HFFc6 (cell line): Measurements from ENCODE around the gene RHBDF2. TPM values are rescaled to one million over a fixed set of nuclear protein-coding genes. Genes with fewer than 3 reads are reported as not detected.
A peak's percentile ranks its signal among the peaks of the same experiment; 100 is the strongest.

Experiments
- DNase-seq: peaks from one replicate; pipeline ENCODE4 v3.0.0-alpha.2; 2018
- H3K27ac Mint-ChIP-seq: 2 replicates; pipeline ENCODE4 v1.8.0; 2020; ENCODE audit warnings: mild to moderate bottlenecking, mixed read lengths
- H3K27me3 Mint-ChIP-seq: 2 replicates; pipeline ENCODE4 v1.8.0; 2021; ENCODE audit warnings: mild to moderate bottlenecking, moderate library complexity, mixed read lengths; ENCODE audit not compliant: insufficient read depth
- H3K36me3 Mint-ChIP-seq: 2 replicates; pipeline ENCODE4 v1.8.0; 2021; ENCODE audit warnings: low read depth, mixed read lengths
- H3K4me1 Mint-ChIP-seq: 2 replicates; pipeline ENCODE4 v1.8.0; 2020; ENCODE audit warnings: low read depth, mixed read lengths
- H3K4me3 Mint-ChIP-seq: 2 replicates; pipeline ENCODE4 v1.8.0; 2020; ENCODE audit warnings: mild to moderate bottlenecking, moderate library complexity, mixed read lengths
- H3K9me3 Mint-ChIP-seq: 2 replicates; pipeline ENCODE4 v1.8.0; 2020; ENCODE audit warnings: mild to moderate bottlenecking, mixed read lengths
- total RNA-seq, 6 experiments: library from RNA; stranded (reverse); fragmentation: NEBNext Ultra II Directional; extraction: Animal tissue kit (Norgen Biotek cat#: 25700); gene quantifications; 2 replicates in 1 of 6; 3 replicates in 5 of 6; pipeline ENCODE4 v1.2.3, GENCODE V29; 2021
- TF ChIP-seq, protein P1 (sequence below): fragments of 200-600 bp; sonication (generic); IDR thresholded peaks from 2 replicates; pipeline ENCODE4 v1.5.0; 2021; ENCODE audit warnings: antibody characterized with exemption, mild to moderate bottlenecking

RHBDF2 gene
- total RNA-seq, 6 experiments from 2014 or later = 7.1 to 13.1 (median 9.4) TPM

DNA sequence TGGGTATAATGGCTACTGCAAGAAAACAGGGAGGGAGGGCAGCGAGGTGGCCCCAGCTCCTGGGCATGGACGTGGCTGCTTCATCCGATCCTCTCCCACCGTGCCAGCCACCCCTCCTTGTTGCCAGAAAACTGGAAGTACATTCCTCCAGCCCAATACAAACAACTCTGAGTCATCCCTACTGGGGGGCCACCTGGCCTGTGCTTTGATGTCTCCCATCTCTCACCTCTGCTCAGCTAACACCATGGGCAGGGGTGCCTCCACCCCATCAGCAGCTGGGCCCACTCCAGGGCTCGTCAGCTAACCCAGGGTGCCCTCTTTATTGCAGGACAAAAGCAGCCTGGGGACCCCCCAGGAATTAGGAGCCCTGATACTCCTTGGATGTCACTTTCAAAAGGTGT is 2.0 kb downstream of the RHBDF2 start:
- Mint-ChIP-seq H3K4me1 (peaks cover 45% of the 10 kb centered on the region), H3K27ac (peak overlapping the region; percentile 93), H3K36me3 (no peaks in the 10 kb centered on the region), H3K9me3 (no peaks in the 10 kb centered on the region), H3K27me3 (peaks cover 1% of the 10 kb centered on the region), H3K4me3 (peak overlapping the region; percentile 13; the same call in 1 of the 2 replicates)
- DNase-seq = no peak
- TF ChIP-seq, protein P1, sequence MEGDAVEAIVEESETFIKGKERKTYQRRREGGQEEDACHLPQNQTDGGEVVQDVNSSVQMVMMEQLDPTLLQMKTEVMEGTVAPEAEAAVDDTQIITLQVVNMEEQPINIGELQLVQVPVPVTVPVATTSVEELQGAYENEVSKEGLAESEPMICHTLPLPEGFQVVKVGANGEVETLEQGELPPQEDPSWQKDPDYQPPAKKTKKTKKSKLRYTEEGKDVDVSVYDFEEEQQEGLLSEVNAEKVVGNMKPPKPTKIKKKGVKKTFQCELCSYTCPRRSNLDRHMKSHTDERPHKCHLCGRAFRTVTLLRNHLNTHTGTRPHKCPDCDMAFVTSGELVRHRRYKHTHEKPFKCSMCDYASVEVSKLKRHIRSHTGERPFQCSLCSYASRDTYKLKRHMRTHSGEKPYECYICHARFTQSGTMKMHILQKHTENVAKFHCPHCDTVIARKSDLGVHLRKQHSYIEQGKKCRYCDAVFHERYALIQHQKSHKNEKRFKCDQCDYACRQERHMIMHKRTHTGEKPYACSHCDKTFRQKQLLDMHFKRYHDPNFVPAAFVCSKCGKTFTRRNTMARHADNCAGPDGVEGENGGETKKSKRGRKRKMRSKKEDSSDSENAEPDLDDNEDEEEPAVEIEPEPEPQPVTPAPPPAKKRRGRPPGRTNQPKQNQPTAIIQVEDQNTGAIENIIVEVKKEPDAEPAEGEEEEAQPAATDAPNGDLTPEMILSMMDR = no peak

DNA sequence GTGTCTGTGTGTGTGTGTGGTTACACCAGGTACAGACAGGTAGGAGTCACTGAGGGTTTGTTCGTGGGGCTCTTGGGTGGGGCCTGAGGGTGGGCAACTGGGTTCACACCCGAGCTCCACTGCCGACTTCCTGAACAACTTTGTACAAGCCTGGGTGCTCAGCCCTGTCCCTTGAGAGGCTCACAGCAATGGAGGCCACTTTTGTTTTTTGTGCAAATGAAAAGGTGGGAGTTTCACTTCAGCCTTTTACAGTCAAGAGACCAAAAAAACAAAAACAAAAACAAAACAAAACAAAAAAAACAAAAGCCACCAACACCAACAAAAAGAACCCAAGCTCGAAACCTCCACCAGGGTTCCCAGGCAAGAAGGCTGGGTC is 2.4 kb downstream of the RHBDF2 start:
- TF ChIP-seq, protein P1 = no peak
- H3K27ac Mint-ChIP-seq = peak overlapping the region; percentile 93
- peaks cover 1% of the 10 kb centered on the region for H3K27me3 Mint-ChIP-seq
- H3K4me3 Mint-ChIP-seq = peak overlapping the region; percentile 77; the same call in 1 of the 2 replicates
- H3K36me3 Mint-ChIP-seq = no peaks in the 10 kb centered on the region
- DNase-seq = no peak
- no peaks in the 10 kb centered on the region for H3K9me3 Mint-ChIP-seq
- H3K4me1 Mint-ChIP-seq = peaks cover 45% of the 10 kb centered on the region

DNA sequence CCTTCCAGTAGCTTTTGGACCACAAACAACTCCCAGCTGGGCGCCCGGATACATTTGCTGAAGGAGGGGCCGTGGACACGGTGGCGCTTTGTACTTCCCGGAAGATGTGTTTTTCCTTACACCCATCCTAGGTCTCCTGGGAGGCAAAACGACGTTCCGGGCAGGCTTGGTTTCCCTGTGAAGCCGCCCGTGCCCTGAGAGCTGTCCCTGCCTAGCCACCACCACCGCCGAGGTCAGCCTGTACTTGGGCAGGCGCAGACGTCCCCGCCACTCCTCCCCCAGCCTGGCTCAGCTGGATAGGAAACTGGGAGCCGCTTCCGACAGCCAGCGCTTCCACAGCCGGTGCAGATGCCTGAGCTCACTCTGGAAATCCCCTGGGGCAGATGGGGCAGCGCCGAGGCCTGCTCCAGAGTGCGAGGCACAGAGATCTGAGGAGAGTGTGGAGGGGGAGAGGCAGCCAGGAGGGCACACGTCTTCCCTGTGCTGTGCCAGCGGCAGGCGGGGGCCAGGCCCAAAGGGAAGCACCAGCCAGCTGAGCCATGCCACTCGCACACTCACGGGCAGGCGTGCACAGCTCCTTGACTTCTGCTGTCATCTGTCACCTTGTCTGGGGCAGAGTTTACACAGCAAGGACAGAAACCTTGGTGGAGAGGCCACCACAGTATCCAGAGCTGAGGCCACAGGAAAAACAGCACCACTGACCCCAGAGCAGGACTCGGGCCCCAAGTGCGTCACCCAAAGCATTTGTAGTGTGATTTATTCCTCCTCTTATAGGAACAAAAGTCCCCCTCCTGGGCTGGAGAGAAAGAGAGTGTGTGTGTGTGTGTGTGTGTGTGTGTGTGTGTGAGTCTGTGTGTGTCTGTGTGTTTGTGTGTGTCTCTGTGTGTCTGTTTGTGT is 3.0 kb downstream of the RHBDF2 start:
- DNase-seq = peak; percentile 83
- Mint-ChIP-seq H3K36me3 (no peaks in the 10 kb centered on the region), H3K4me3 (peak overlapping the region; percentile 77), H3K4me1 (peaks cover 51% of the 10 kb centered on the region), H3K27ac (peak overlapping the region; percentile 93), H3K27me3 (peaks cover 1% of the 10 kb centered on the region), H3K9me3 (no peaks in the 10 kb centered on the region)
- TF ChIP-seq, protein P1 = no peak

DNA sequence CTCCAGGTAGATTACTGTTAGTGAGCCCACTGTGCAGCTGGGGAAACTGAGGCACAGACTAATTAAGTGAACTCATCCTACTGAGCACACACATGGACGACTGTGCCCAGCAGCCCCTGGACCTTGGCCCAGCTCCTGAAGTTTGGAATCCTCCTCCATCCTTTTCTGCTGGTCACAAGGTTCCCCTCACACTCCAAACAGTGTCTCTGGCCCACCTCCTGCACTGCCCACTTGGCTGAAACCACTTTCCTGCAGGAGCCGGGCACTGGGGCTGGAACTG is 3.6 kb downstream of the RHBDF2 start:
- no peak for DNase-seq
- Mint-ChIP-seq H3K36me3 (no peaks in the 10 kb centered on the region), H3K4me3 (peak overlapping the region; percentile 77), H3K27me3 (peaks cover 1% of the 10 kb centered on the region), H3K4me1 (peaks cover 57% of the 10 kb centered on the region), H3K27ac (peak overlapping the region; percentile 93), H3K9me3 (no peaks in the 10 kb centered on the region)
- TF ChIP-seq, protein P1 = no peak

DNA sequence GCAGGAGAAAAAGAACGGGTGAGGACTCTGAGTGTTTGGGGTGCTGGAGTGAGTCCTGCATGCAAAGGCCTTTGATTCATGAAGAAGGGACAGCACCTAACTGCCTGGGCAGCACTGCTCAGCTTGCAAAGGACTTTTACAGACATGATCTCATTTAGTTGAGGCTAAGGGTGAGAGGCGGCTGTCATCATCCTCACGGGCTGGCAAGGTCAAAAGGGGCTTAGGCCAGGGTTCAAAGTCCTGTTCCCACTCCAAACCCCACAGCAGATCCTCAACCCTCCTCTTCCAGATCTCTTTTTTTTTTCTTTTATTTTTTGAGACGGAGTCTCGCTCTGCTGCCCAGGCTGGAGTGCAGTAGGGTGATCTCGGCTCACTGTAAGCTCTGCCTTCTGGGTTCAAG is 4.8 kb downstream of the RHBDF2 start:
- no peaks in the 10 kb centered on the region; the same call in 1 of the 2 replicates for H3K27me3 Mint-ChIP-seq
- H3K27ac Mint-ChIP-seq = no peak overlapping the region
- DNase-seq = no peak
- TF ChIP-seq, protein P1 = no peak
- no peaks in the 10 kb centered on the region for H3K9me3 Mint-ChIP-seq
- H3K4me1 Mint-ChIP-seq = peaks cover 54% of the 10 kb centered on the region
- H3K4me3 Mint-ChIP-seq = no peak overlapping the region
- no peaks in the 10 kb centered on the region for H3K36me3 Mint-ChIP-seq
